IMR-90 (cell line): ENCODE data around the gene NCKAP5L. TPM values are rescaled to one million over a fixed set of nuclear protein-coding genes. Genes with fewer than 3 reads are reported as not detected.
"Not testable (repeated sequence)": the region's sequence is repeated elsewhere in the genome, so short reads cannot be mapped to it uniquely, and the experiment has no call there.

Experiments
- ATAC-seq: fragments of 200-7000 bp; cut with Tn5 transposase; 2 replicates; pipeline ENCODE4 v1.9.1; 2020; ENCODE audit warnings: low read depth, mild to moderate bottlenecking, moderate library complexity
- BruUV-seq: library from RNA; stranded (reverse); fragments of 400-500 nt; replicated peaks from 2 replicates; lab custom pipeline; 2021; lab: Mats Ljungman, UMichigan
- CTCF ChIA-PET: fragments of 300-600 bp; formaldehyde crosslinking; extraction: SDS; loops from one replicate; lab custom pipeline; 2021; ENCODE audit warnings: antibody characterized with exemption; lab: Yijun Ruan, JAX
- POLR2A ChIA-PET: fragments of 300-600 bp; sonication (Branson Sonifier 250); formaldehyde crosslinking; loops from one replicate; lab custom pipeline; 2022; ENCODE audit warnings: antibody characterized with exemption; ENCODE audit not compliant: unreplicated experiment; lab: Charles Lee
- DNase-seq: peaks from one replicate; pipeline ENCODE4 v3.0.0; 2013
- H2AFZ ChIP-seq: replicated peaks from 2 replicates; pipeline ENCODE3; 2013; ENCODE audit warnings: low read length, mild to moderate bottlenecking; ENCODE audit not compliant: poor library complexity
- H2AK5ac ChIP-seq: 2 replicates; pipeline ENCODE4 v1.6.1; 2013; ENCODE audit warnings: low read depth, low read length, inconsistent platforms
- H2AK9ac ChIP-seq: replicated peaks from 2 replicates; pipeline ENCODE3; 2013; ENCODE audit warnings: mild to moderate bottlenecking, low read depth, low read length, moderate library complexity; ENCODE audit not compliant: poor library complexity
- H2BK120ac ChIP-seq: 2 replicates; pipeline ENCODE4 v1.6.1; 2013; ENCODE audit warnings: low read depth, low read length, inconsistent platforms
- H2BK15ac ChIP-seq: 3 replicates; pipeline ENCODE4 v1.6.1; 2013; ENCODE audit warnings: low read depth, low read length, inconsistent platforms
- H2BK20ac ChIP-seq: 2 replicates; pipeline ENCODE4 v1.6.1; 2013; ENCODE audit warnings: low read depth, mild to moderate bottlenecking, inconsistent platforms, low read length, moderate library complexity
- H2BK5ac ChIP-seq: 2 replicates; pipeline ENCODE4 v1.6.1; 2013; ENCODE audit warnings: mild to moderate bottlenecking, low read depth, low read length, inconsistent platforms; ENCODE audit not compliant: poor library complexity, severe bottlenecking
- H3K14ac ChIP-seq: replicated peaks from 2 replicates; pipeline ENCODE4 v1.6.1; 2013; ENCODE audit warnings: low read depth, low read length, inconsistent platforms
- H3K18ac ChIP-seq: 2 replicates; pipeline ENCODE4 v1.6.1; 2013; ENCODE audit warnings: low read depth, low read length, control low read depth
- H3K23ac ChIP-seq: 2 replicates; pipeline ENCODE4 v1.6.1; 2013; ENCODE audit warnings: low read depth, low read length, inconsistent platforms
- H3K27ac ChIP-seq: 2 replicates; pipeline ENCODE4 v1.5.1; 2013; ENCODE audit warnings: mild to moderate bottlenecking, control low read depth, low read length; ENCODE audit not compliant: insufficient read depth
- H3K27me3 ChIP-seq: 2 replicates; pipeline ENCODE4 v1.6.1; 2013; ENCODE audit warnings: low read length; ENCODE audit not compliant: control insufficient read depth, insufficient read depth
- H3K36me3 ChIP-seq: 2 replicates; pipeline ENCODE4 v1.6.1; 2013; ENCODE audit warnings: low read length, mixed read lengths; ENCODE audit not compliant: control insufficient read depth, insufficient read depth
- H3K4ac ChIP-seq: 2 replicates; pipeline ENCODE4 v1.6.1; 2013; ENCODE audit warnings: low read depth, low read length, inconsistent platforms
- H3K4me1 ChIP-seq: 2 replicates; pipeline ENCODE4 v1.6.1; 2013; ENCODE audit warnings: low read length, mixed read lengths; ENCODE audit not compliant: control insufficient read depth, insufficient read depth
- H3K4me2 ChIP-seq: 2 replicates; pipeline ENCODE4 v1.6.1; 2013; ENCODE audit warnings: low read depth, mild to moderate bottlenecking, control low read depth, low read length, moderate library complexity
- H3K4me3 ChIP-seq: 2 replicates; pipeline ENCODE4 v1.5.1; 2013; ENCODE audit warnings: low read depth, mild to moderate bottlenecking, control low read depth, low read length, moderate library complexity; ENCODE audit not compliant: insufficient read depth
- H3K56ac ChIP-seq: 2 replicates; pipeline ENCODE4 v1.6.1; 2013; ENCODE audit warnings: low read length, inconsistent platforms; ENCODE audit not compliant: insufficient read depth; ENCODE audit errors: extremely low read depth
- H3K79me1 ChIP-seq, 2 experiments: 2 replicates each; pipeline ENCODE4 v1.6.1; 2013; ENCODE audit warnings: low read length in 2 of 2, inconsistent platforms in 1 of 2, low read depth in 1 of 2
- H3K9ac ChIP-seq: 2 replicates; pipeline ENCODE4 v1.6.1; 2013; ENCODE audit warnings: low read depth, low read length, control low read depth
- H3K9me1 ChIP-seq: 2 replicates; pipeline ENCODE4 v1.6.1; 2013; ENCODE audit warnings: low read length, inconsistent platforms; ENCODE audit not compliant: insufficient read depth
- H3K9me3 ChIP-seq: 2 replicates; pipeline ENCODE4 v1.6.1; 2013; ENCODE audit warnings: low read length; ENCODE audit not compliant: control insufficient read depth, insufficient read depth
- H4K20me1 ChIP-seq: 2 replicates; pipeline ENCODE4 v1.6.1; 2013; ENCODE audit warnings: low read length, inconsistent platforms; ENCODE audit not compliant: insufficient read depth
- H4K5ac ChIP-seq: 2 replicates; pipeline ENCODE4 v1.6.1; 2013; ENCODE audit warnings: mild to moderate bottlenecking, low read depth, low read length, control low read depth
- H4K8ac ChIP-seq, 2 experiments: 2 replicates each; pipeline ENCODE4 v1.6.1; 2013; ENCODE audit warnings: low read depth in 2 of 2, low read length in 2 of 2, control low read depth in 1 of 2, inconsistent platforms in 1 of 2
- H4K91ac ChIP-seq: 2 replicates; pipeline ENCODE4 v1.6.1; 2013; ENCODE audit warnings: low read depth, low read length, inconsistent platforms; ENCODE audit not compliant: insufficient read depth
- CTCF ChIP-seq: conservative IDR thresholded peaks from 2 replicates; pipeline ENCODE4 v1.5.1; 2012; ENCODE audit warnings: mild to moderate bottlenecking, low read depth, low read length, improper control_type of control experiment
- WGBS, 2 experiments: methylation state at CpG; one replicate each; pipeline versions ENCODE4 v1.1.5 to v1.1.7; 2013; ENCODE audit warnings: missing lambda C conversion rate in 2 of 2; ENCODE audit not compliant: insufficient read length in 1 of 2; ENCODE audit errors: extremely low coverage in 2 of 2; 5-methylcytosine and 5-hydroxymethylcytosine counted together
- dilution Hi-C: fragments of 300-500 bp; cut with HindIII; formaldehyde crosslinking; loops from one replicate; pipeline ENCODE4 v1.14.3; 2018; ENCODE audit warnings: low sequenced_read_pairs; ENCODE audit not compliant: unreplicated experiment
- in situ Hi-C: fragments of 300-500 bp; cut with MboI; formaldehyde crosslinking; loops from 3 replicates; pipeline ENCODE4 v1.14.3; 2019; ENCODE audit warnings: low sequenced_read_pairs, inconsistent platforms, mixed read lengths
- intact Hi-C: fragments of 100-400 bp; cut with micrococcal nuclease; formaldehyde crosslinking; loops from 2 replicates; pipeline ENCODE4 v1.10.0; 2022
- polyA plus RNA-seq, 3 experiments: library from polyadenylated mRNA; depleted of rRNA; stranded (reverse); fragments of >200 nt; gene quantifications; 2 replicates each; pipeline ENCODE4 v1.2.3, GENCODE V29; 2012; ENCODE audit warnings: low replicate concordance in 1 of 3
- total RNA-seq: library from RNA; depleted of rRNA; stranded (reverse); fragments of >200 nt; gene quantifications from 2 replicates; pipeline ENCODE4 v1.2.3, GENCODE V29; 2012
- TF ChIP-seq, protein P1 (sequence below): fragments of 150-350 bp; IDR thresholded peaks from 2 replicates; pipeline ENCODE4 v1.6.1; 2017; ENCODE audit warnings: mild to moderate bottlenecking, antibody characterized with exemption, low read length, low read depth

Gene NCKAP5L
- total and polyA plus RNA-seq, 2 of the 4 experiments (the other 2 are of a cell fraction), result 6.1 to 14.4 TPM

DNA sequence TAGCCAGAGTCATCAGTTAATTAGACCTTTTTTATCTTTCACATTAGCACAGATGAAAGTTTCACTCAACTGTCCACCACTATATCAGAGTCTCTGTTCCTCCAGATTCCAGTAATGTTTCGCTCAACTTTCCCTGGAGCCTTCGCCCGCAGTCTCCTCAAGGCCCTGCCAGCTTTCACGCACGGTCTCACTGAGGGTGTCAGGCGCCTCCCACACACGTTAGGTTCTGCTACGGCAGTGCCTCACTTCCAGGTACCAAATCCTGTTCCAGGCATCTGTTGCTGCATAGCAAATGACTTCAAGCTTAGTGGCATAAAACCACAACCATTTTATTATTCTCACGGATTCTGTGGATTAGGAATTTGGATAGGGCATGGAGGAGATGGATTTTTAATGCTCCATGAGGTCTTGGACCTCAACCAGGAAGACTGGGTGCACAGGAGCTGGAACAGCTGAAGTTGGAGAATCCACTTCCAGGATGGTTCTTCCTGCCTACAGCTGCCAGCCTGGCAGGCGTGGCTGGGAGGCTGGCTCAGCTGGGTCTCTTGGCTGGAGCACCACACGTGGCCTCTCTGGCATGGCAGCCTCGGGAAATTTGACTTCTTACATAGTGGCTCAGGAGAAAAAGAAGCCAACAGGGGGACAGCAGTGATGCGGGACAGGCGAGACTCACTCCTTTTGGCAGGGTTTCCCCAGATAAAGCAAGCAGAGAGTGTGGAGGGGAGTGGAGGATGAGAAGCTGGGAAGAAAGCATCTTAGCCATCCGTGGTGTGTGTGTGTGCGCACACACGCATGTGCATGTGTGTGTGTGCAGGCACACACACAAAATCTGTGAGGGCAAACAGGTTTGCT, 36.0 kb upstream of the NCKAP5L start:
- no peak overlapping the region for H2BK120ac ChIP-seq
- H3K27ac ChIP-seq, result no peak overlapping the region
- H2AFZ ChIP-seq, result no peak overlapping the region
- no peak overlapping the region for H2AK9ac ChIP-seq
- H3K4me3 ChIP-seq, result no peak overlapping the region
- no peak overlapping the region for H3K4me2 ChIP-seq
- intact Hi-C loops (no loop called here), dilution Hi-C loops (no loop called here), in situ Hi-C loops (no loop called here)
- peaks cover 14% of the 10 kb centered on the region for H3K4me1 ChIP-seq
- no peak overlapping the region for H4K91ac ChIP-seq
- H2BK5ac ChIP-seq, result no peak overlapping the region
- no peak for TF ChIP-seq CTCF
- TF ChIP-seq, protein P1, sequence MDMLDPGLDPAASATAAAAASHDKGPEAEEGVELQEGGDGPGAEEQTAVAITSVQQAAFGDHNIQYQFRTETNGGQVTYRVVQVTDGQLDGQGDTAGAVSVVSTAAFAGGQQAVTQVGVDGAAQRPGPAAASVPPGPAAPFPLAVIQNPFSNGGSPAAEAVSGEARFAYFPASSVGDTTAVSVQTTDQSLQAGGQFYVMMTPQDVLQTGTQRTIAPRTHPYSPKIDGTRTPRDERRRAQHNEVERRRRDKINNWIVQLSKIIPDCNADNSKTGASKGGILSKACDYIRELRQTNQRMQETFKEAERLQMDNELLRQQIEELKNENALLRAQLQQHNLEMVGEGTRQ, result no peak
- H2BK15ac ChIP-seq, result no peak overlapping the region
- POLR2A ChIA-PET, result no interaction called here
- BruUV-seq, result no TSS peak
- 57% methylated on average over 6 of the region's 17 CpGs; no CpG with 5 or more reads in 1 of the 2 experiments for WGBS, 2 experiments
- no peaks in the 10 kb centered on the region for H3K79me1 ChIP-seq
- no peak overlapping the region for H2AK5ac ChIP-seq
- no peak overlapping the region for H3K23ac ChIP-seq
- H3K9ac ChIP-seq, result no peak overlapping the region
- no peaks in the 10 kb centered on the region for H3K9me3 ChIP-seq
- 0 out of 2 replicates have a peak, but pooled peaks cover 4% of the 10 kb centered on the region for H4K20me1 ChIP-seq
- no peak overlapping the region for H4K8ac ChIP-seq
- DNase-seq, result no peak
- no peak overlapping the region for H3K56ac ChIP-seq
- H4K5ac ChIP-seq, result no peak overlapping the region
- ATAC-seq, result no peak
- H3K4ac ChIP-seq, result no peak overlapping the region
- peaks cover 22% of the 10 kb centered on the region for H3K27me3 ChIP-seq
- CTCF ChIA-PET, result interaction anchor here (1.0 kb wide), 1 partner anchor 103 kb away, joined by 3 read pairs; no protein-coding TSS in a partner anchor
- H3K14ac ChIP-seq, result no peak overlapping the region
- no peaks in the 10 kb centered on the region for H3K9me1 ChIP-seq
- H2BK20ac ChIP-seq, result no peak overlapping the region
- no peak overlapping the region for H3K18ac ChIP-seq
- no peaks in the 10 kb centered on the region for H3K36me3 ChIP-seq

DNA sequence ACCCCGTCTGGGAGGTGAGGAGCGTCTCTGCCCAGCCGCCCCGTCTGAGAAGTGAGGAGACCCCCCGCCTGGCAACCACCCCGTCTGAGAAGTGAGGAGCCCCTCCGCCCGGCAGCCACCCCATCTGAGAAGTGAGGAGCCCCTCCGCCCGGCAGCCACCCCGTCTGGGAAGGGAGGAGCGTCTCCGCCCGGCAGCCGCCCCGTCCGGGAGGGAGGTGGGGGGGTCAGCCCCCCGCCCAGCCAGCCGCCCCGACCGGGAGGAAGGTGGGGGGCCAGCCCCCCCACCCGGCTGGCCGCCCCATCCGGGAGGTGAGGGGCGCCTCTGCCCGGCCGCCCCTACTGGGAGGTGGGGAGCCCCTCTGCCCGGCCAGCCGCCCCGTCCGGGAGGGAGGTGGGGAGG, 32.7 kb upstream of the NCKAP5L start:
- H2AK5ac ChIP-seq, H3K9ac ChIP-seq, H3K14ac ChIP-seq, in situ Hi-C loops, H3K4me2 ChIP-seq, H3K9me3 ChIP-seq, H3K27ac ChIP-seq, POLR2A ChIA-PET, H3K79me1 ChIP-seq, H3K4ac ChIP-seq, H3K36me3 ChIP-seq, H3K18ac ChIP-seq, H3K23ac ChIP-seq, H3K4me1 ChIP-seq, DNase-seq, H2BK5ac ChIP-seq, H4K91ac ChIP-seq, BruUV-seq, CTCF ChIA-PET, intact Hi-C loops, H3K9me1 ChIP-seq, H3K4me3 ChIP-seq, H2AK9ac ChIP-seq, H4K20me1 ChIP-seq, H4K8ac ChIP-seq, H2BK120ac ChIP-seq, ATAC-seq, dilution Hi-C loops, H2BK15ac ChIP-seq, H4K5ac ChIP-seq, H3K56ac ChIP-seq, H2AFZ ChIP-seq, H2BK20ac ChIP-seq: not testable (repeated sequence)
- peaks cover 24% of the 10 kb centered on the region for H3K27me3 ChIP-seq
- no CpG with 5 or more reads among the region's 31 CpGs for WGBS, 2 experiments
